SU-DHL-6 (cell line): ENCODE data around the gene HNRNPAB.
"Not testable (repeated sequence)": the region's sequence is repeated elsewhere in the genome, so short reads cannot be mapped to it uniquely, and the experiment has no call there.

Source experiments
- EZH2phosphoT487 ChIP-seq: fragments of 200-600 bp; sonication (generic), shearing (Covaris generic); conservative IDR thresholded peaks from 2 replicates; pipeline ENCODE4 v1.6.1; 2018; ENCODE audit warnings: mild to moderate bottlenecking, antibody characterized with exemption, low read length, moderate library complexity, mixed read lengths
- TF ChIP-seq, protein P1 (sequence below): fragments of 200-600 bp; sonication (generic); IDR thresholded peaks from one replicate; pipeline ENCODE4 v1.5.1; 2017; ENCODE audit warnings: antibody characterized with exemption, mild to moderate bottlenecking, low read length, moderate library complexity; ENCODE audit not compliant: insufficient read depth, poor library complexity, severe bottlenecking

DNA sequence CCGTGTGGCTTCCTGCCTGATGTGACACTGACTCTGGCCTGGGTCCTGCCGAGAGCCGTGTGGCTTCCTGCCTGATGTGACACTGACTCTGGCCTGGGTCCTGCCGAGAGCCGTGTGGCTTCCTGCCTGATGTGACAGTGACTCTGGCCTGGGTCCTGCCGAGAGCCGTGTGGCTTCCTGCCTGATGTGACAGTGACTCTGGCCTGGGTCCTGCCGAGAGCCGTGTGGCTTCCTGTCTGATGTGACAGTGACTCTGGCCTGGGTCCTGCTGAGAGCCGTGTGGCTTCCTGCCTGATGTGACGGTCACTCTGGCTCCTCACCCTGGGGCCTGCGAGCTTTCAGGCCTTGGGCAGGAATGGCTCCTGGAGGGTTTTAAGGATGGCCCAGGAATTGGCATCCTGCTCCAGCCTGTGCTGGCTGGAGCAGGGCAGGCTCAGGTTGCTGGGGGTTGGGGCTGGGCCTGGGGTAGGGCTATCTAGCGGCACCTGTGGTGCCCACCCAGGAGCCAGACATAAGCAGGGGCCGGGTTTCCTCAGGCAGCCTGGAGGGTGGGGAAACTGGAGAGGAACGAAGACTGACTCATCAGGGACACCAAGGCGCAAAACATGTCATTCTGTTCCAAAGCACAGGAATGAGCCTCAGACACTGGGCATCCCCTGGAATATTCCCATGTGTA, 35.4 kb downstream of the HNRNPAB start:
- TF ChIP-seq, protein P1, sequence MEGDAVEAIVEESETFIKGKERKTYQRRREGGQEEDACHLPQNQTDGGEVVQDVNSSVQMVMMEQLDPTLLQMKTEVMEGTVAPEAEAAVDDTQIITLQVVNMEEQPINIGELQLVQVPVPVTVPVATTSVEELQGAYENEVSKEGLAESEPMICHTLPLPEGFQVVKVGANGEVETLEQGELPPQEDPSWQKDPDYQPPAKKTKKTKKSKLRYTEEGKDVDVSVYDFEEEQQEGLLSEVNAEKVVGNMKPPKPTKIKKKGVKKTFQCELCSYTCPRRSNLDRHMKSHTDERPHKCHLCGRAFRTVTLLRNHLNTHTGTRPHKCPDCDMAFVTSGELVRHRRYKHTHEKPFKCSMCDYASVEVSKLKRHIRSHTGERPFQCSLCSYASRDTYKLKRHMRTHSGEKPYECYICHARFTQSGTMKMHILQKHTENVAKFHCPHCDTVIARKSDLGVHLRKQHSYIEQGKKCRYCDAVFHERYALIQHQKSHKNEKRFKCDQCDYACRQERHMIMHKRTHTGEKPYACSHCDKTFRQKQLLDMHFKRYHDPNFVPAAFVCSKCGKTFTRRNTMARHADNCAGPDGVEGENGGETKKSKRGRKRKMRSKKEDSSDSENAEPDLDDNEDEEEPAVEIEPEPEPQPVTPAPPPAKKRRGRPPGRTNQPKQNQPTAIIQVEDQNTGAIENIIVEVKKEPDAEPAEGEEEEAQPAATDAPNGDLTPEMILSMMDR, result not testable (repeated sequence)
- TF ChIP-seq EZH2phosphoT487, result not testable (repeated sequence)
